GM19099 (cell line): ENCODE data around the gene DEXI.

ENCODE experiments used
- POLR2A ChIP-seq: IDR thresholded peaks from 3 replicates; pipeline ENCODE4 v1.6.1; 2011; ENCODE audit warnings: low read depth; ENCODE audit not compliant: insufficient read length; ENCODE audit errors: extremely low read depth

Gene DEXI

GRCh38 chr16:10954903-10955302 is 12.6 kb upstream of the DEXI start:
- TF ChIP-seq POLR2A = no peak

DNA sequence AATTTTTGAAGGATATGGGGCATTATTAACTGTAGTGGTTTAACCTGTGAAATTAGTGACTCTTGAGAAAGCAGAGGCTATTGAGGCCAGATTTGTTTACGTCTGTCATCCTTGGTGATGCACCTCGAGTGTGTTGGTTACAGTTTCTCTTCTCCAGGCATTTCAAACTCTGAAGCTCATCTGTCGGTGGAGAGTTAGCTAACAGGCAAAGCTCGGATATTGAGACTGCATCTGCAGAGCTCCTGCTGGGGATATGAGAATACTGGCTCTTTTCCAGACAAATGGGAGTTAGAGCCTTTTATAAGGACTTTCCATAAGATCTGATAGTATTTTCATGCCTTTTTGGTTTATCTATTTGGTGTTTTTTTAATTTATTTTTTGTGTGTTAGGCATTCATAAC is 8.8 kb upstream of the DEXI start:
- TF ChIP-seq POLR2A = no peak

- no peak for TF ChIP-seq POLR2A
Observed at GRCh38 chr16:10950393-10950792, 8.1 kb upstream of the DEXI start.

DNA sequence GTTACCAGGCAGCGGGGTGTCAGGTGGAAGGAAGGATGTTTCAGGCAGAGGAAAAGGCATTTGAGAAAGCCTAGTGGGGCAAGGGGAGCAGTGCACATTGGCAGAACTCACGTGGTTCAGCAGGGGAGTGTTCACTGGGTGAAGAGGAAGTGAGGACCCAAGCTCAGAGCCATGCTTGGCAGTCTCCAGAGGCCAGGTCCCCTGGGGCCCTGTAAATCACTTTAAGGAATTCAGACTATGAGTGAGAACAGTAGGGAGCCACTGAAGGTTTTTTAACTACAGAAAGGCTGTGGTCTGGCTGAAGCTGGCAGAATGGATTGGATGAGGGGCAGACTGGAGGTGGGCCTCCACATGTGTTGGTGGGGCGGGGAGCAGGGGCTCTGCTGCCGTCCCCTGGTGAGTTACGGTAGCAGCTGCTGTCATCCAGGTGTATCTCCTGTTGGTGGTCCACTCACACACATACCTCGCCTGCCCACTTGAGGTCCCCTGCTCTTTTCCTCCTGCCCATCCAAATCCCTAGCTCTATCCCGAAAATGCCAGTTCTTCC is 7.2 kb upstream of the DEXI start:
- no peak for TF ChIP-seq POLR2A

- TF ChIP-seq POLR2A = no peak
Observed at GRCh38 chr16:10947211-10947787, 5.0 kb upstream of the DEXI start.

GRCh38 chr16:10946308-10946707 is 4.0 kb upstream of the DEXI start:
- no peak for TF ChIP-seq POLR2A

DNA sequence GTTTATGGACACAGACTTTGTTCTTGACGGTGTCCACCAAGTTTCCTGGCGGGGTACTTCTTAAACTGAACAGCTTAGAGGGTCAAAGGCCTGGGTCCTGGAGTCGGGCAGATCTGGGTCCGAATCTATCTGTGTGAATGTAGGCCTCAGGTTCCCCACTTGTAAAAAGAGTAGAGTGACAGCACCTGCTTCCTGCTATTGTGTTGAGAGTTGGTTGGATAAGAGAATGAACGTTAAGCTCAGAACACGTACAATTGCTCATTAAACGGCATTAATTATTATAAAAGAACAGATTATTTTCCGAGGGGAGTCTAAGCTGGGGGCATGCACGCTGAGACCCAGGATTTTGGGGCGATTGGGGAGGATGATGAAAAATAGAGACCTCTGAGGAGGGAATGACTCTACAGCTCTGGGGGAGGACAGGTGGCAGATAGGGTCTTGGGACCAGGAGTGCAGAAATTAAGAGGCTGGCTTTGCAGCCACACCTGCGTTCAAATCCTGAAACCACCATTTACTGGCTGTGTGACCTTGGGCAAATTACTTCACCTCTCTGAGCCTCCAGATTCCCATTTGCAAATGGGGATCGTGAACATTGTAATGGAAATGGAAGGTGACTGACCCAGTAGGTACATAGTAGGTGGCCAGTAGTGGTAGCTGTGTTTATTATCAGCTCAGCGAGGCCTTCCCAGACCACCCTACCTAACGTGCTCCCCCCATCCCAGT is 3.0 kb upstream of the DEXI start:
- TF ChIP-seq POLR2A = no peak

- TF ChIP-seq POLR2A = peak; percentile 77
Observed at GRCh38 chr16:10944249-10945064, 2.2 kb upstream of the DEXI start, which contains the start of gene CLEC16A. Gene CLEC16A, plus strand, starts transcription at chr16:10944564. Its CDS starts 154 bp downstream, at chr16:10944718.

DNA sequence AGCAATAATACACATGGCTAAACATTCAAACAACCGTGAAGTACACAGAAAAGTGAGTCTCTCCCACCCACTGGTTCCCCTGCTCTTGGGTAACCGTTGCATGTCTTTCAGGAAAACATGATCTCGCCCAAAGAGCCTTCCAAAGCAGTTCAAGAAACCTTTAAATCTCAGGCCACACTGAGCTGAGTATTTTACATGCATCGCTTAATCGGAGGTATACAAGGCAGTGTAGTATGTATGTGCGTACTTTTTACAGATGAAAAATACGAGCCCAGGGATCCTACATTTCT is 741 bp upstream of the DEXI start:
- TF ChIP-seq POLR2A = no peak

DNA sequence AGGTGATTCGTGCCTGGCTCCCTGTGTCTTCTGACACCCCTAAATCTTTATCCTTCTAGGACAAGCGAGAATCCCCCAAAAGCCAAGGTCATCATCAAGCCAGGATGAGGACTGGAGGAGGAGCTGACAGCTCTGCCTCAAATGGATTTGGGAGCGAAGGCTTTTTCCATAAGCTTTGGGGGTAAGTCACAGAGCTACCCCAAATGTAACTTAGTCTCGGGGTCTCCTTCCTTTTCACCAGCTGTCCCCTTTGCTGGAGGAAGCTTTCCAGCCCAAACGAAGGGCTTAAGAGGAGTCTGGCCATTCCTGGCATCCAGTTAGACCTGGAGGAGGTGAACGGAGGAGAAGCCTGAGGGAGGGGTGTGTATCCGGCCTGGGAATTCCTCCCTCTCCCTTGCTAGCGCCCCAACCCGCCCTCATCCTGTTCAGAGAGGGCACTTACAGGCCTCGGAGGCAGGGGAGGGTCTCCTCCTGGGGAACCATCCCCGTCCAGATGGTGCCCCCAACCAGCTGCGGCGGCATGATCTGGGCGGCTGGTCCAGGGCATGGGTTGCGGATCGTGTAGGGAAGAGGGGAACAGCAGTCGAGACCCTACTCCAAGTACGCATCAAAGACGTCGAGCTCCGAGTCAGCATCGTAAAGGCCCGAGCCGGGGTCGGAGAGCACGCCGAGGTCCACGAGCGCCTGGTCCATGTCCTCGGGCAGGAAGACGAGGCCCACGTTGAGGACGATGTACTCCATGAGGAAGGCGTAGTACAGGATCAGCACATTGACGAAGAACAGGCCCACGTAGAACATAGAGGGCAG is 938 bp downstream of the DEXI start:
- no peak for TF ChIP-seq POLR2A

- TF ChIP-seq POLR2A = no peak
Observed at GRCh38 chr16:10940501-10941079, 1.7 kb downstream of the DEXI start.

DNA sequence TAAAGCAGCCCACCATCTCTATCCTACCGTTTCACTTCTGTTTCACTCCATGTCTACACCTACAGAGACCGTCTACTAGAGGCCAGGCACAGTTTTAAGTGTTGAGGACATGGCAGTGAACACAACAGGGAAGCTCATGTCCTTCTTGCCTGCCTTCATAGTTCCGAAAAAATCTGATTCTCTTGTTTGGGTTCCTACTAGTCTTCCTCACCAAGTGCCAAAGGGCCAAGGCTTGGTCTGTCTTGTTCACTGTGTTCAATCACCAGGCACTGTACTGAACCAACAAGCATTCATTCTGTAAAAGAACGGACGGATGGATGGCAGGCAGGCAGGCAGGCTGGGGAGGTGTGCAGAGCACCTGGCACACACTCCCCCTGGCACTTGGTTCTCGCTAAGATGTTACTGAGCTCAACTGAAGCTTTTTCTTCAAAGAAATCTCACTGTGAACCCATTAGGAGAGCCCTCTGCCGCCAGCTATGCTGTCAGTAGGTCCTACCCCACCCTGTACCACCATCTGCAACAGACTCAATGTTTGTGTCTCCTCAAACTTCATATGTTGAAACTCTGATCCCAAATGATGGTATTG is 2.5 kb downstream of the DEXI start:
- TF ChIP-seq POLR2A = no peak

DNA sequence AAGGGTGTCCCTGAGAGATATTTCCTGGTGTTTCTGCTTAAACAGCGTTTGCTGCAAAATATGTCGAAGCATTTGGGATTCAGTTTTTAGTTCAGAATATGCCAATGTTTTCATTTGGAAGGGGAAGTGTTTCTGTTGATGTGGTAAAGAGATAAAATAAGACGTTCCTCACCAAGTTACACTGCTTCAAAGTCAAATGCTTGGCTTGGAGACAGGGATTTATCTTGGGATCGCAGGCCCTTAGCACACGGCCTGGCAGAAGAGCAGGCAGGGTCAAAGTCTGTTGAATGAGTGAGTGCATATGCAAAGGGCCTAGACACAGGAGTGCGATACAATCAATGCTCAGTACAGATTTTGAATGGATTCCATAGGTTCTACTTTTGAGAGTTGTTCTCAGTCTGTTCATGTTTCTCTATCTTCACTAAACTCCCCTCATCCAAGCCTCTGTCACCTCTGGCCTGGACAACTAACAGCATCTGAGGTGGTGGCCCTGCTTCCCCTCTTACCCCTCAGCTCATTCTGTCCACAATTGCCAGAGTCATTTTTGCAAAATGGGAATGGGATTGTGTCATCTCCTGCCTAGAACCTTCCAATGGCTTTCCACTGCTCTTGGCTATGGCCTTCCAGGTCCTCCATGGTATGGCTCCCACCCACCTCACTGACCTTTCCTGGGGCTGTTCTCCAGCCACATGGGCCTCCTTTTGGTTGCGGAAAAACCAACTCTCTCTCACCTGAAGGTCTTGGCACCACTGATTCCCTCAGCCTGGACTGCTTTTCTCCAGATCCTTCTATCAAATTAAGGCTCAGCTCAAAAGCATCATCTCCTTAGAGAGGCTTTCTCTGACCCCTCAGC is 3.2 kb downstream of the DEXI start:
- no peak for TF ChIP-seq POLR2A
